A172 (cell line): ENCODE data around the gene TAF3. TPM values are rescaled to one million over a fixed set of nuclear protein-coding genes. Genes with fewer than 3 reads are reported as not detected.
A peak's percentile ranks its signal among the peaks of the same experiment; 100 is the strongest.
"Not testable (repeated sequence)": the region's sequence is repeated elsewhere in the genome, so short reads cannot be mapped to it uniquely, and the experiment has no call there.

Experiments used
- DNase-seq: peaks from one replicate; pipeline ENCODE4 v3.0.0-alpha.2; 2015; ENCODE audit warnings: low spot score
- total RNA-seq: library from RNA; depleted of rRNA; stranded (reverse); fragments of >200 nt; shearing (Covaris generic); gene quantifications from 2 replicates; pipeline ENCODE4 v1.2.3, GENCODE V29; 2014

TAF3 gene
- total RNA-seq, 1 experiment from 2014 or later, result 3.3 TPM

- not testable (repeated sequence) for DNase-seq
Measured at GRCh38 chr10:7811743-7812142, 6.6 kb upstream of the TAF3 start.

GRCh38 chr10:7813481-7813880 lies 4.8 kb upstream of the TAF3 start:
- no peak for DNase-seq

GRCh38 chr10:7817576-7817975 lies 729 bp upstream of the TAF3 start:
- DNase-seq, result no peak

- no peak for DNase-seq
Measured at GRCh38 chr10:7817984-7818294, 366 bp upstream of the TAF3 start.

DNA sequence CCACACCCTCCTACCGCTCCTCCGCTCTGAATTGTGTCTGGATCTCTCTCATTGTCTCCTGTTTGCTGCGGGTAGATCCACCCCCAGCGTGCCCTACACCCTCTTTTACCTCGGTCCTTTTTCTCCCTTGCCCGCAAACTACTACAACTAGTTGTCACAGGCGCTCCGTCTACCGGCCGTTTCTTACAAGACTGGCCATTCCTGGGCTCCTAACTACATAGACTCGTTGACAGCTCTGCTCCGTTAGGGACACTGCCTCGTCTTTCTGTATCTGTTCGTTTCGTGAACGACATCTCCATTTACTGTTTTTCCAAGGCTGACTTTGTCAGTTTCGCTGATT lies 786 bp downstream of the TAF3 start:
- peak; percentile 52 for DNase-seq

- DNase-seq, result no peak
Measured at GRCh38 chr10:7824251-7824650, 5.9 kb downstream of the TAF3 start.

DNA sequence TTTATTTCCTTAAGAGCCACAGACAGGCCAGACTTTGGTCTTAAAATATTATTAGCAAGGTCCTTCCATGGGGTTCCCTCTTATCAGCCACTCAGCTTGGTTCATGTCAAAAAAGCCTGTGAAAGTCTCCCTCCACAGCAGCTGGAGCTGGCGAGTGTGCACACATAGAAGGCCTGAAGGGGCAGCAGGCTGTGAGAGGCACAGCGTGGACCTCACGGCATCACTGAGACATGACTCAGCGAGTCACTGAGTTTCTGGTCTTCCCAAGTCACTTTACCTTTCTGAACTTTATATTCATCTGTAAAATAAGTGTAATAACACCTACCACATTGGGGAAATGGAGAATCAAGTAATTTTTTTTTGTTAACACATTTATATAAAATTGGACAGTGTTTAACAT lies 8.7 kb downstream of the TAF3 start:
- DNase-seq, result peak; percentile 69

GRCh38 chr10:7829289-7829834 lies 11.1 kb downstream of the TAF3 start:
- DNase-seq, result no peak

DNA sequence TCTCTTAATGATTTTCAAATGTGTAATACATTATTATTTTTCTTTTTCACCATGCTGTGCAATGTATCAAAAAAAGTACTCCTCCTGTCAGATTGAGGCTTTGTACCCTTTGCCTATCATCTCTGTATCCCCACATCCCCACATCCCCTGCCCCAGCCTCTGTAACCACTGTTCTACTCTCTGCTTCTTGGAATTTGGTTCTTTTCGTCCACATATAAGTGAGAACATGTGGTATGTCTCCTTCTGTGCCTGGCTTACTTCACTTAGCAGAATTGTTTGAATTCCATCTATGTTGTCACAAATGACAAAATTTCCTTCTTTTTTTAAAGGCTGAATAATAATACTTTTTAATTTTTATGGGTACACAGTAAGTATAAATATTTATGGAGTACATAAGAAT lies 13.8 kb downstream of the TAF3 start:
- DNase-seq, result no peak

DNA sequence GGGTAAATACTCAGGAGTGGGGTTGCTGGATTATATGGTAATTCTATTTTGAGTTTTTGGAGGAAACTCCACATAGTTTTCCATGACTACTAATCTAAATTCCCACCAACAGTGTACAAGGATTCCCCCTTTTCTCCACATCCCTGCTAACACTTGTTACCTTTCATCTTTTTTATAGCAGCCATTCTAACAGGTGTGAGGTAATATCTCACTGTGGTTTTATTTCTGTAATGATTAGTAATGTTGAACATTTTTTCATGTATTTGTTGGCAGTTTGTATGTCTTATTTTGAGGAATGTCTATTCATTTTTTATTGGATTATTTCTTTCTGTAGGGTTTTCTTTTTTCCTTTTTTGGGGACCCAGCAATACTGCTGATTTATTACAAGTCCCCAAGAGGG lies 14.9 kb downstream of the TAF3 start:
- no peak for DNase-seq

- DNase-seq, result no peak
Measured at GRCh38 chr10:7834262-7834661, 16.0 kb downstream of the TAF3 start.

GRCh38 chr10:7836571-7836970 lies 18.3 kb downstream of the TAF3 start:
- DNase-seq, result no peak

- DNase-seq, result no peak
Measured at GRCh38 chr10:7846591-7846990, 28.3 kb downstream of the TAF3 start.

GRCh38 chr10:7853226-7853842 lies 35.0 kb downstream of the TAF3 start:
- no peak for DNase-seq

DNA sequence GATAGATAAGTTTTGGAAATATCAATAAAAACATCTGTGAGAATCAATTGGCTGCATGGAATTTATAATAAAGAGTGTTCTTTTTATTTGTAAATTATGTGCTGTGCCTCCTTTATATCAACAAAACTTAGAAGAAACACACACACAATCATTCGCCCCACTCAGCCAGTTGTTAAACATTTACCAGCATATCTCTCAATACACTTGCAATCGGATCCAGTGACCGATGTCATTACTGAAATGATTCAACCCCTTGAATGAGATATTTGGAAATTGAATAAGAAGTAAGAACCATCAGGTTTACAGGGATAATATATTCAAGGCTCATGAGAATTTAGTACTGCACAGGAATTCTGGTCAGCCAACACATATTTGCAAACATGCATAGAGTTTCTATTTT lies 35.6 kb downstream of the TAF3 start:
- no peak for DNase-seq

DNA sequence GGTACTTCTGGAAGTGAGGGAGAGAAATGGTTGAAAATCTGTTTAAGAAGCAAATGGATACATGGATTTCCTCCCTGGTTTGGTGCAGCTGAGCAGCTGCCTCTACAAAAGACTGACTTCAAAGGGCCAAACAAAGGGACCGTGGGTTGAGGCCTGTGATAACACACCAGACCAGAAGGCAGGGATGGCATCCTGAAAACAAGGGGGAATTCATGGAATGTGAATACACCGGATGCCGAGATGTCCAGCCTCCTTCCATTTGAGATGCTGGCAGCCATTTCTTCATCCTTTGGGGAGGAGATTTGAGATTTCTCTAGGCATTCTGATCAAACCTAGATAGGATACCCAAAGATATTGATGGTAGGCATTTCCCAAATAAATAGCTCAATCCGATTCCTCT lies 36.9 kb downstream of the TAF3 start:
- no peak for DNase-seq

- no peak for DNase-seq
Measured at GRCh38 chr10:7856678-7857077, 38.4 kb downstream of the TAF3 start.

GRCh38 chr10:7857262-7857661 lies 39.0 kb downstream of the TAF3 start:
- no peak for DNase-seq

- peak; percentile 6 for DNase-seq
Measured at GRCh38 chr10:7861509-7862120, 43.3 kb downstream of the TAF3 start.

DNA sequence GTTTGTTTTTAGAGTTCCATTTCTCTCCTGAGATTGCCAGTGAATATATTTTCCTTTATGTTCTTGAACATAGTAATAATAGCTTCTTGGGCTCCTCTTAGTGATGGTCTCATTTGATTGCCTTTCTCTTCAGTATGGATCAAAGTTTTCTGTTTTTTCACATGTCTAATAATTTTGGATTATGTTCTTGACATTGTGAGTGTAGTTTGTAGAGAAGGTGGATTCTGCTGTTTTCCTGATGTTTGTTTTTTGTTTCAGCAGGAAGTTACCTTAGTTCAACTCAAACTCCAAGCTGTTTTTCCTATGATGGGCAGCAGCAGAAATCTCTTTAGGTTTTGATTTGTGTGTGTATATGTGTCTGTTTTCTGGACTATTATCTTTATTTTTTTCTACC lies 43.8 kb downstream of the TAF3 start:
- DNase-seq, result no peak

DNA sequence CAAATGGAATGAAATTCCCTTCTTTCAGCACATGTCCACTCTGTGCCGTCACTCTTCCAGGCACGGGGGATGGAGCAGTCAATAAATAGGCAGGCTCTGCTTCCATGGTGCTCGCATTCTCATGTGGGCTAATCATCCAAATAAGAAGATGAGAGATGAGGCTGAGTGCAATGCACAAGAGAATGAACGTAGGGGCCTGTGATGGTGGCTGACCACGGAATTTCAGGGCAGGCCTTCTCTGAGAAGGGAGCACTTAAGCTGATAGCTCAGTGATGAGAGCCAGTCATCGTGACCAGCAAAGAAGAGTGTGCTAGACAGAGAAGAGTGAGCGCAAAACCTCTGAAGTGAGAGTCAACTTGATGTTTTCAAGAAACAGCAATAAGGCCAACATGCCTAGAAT lies 47.9 kb downstream of the TAF3 start:
- DNase-seq, result no peak

- DNase-seq, result peak; percentile 38
Measured at GRCh38 chr10:7872041-7872442, 53.7 kb downstream of the TAF3 start.

- DNase-seq, result no peak
Measured at GRCh38 chr10:7874864-7875263, 56.6 kb downstream of the TAF3 start.

DNA sequence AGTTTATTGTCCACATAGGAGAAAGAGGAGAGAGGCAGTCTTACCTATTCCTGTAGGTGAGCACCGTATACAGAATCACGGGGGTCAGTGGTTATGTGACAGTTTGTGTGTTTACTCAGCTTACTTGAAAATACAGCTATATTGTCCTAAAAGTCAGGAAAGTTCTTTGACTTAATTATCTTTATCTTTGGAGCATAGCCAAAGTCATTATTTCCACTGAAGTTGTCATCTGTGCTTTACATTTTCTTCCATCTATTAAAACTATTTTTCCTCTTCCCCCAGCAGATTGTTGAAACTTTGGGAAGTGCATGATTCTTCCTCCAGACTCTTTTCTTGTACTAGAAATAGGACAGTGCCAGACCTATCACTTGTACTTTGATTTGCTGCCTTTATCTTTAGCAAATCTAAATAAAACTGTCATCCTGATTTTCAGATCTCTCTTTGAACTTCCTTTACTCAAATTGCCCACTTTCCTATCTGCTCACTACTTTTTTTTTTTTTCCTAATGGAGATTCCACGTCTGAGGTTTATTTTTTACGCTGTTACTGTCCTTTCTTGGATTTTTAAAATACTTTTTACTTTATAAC lies 58.3 kb downstream of the TAF3 start:
- no peak for DNase-seq
